ENCODE results near the gene MFF. TPM values are rescaled to one million over a fixed set of nuclear protein-coding genes. Genes with fewer than 3 reads are reported as not detected.

The MFF gene
- total and polyA plus RNA-seq, 2 of the 4 experiments (the other 2 are of a cell fraction) = 70.1 to 86.4 TPM

- no peak for ATAC-seq (ENCODE audit: low read depth)
- Histone ChIP-seq H3K4me3 (ENCODE audit: insufficient read depth, low read depth, low read length) (no peak overlapping the region), H3K4me1 (ENCODE audit: control insufficient read depth, insufficient read depth, low read length) (peaks cover 1% of the 10 kb centered on the region; the same call in 1 of the 2 replicates), H3K9ac (ENCODE audit: low read depth, low read length) (no peak overlapping the region), H3K23ac (ENCODE audit: low read depth, low read length) (no peak overlapping the region), H3K36me3 (ENCODE audit: control insufficient read depth, insufficient read depth, low read length) (no peaks in the 10 kb centered on the region), H3K9me3 (ENCODE audit: control insufficient read depth, insufficient read depth, low read length) (no peaks in the 10 kb centered on the region), H3K4ac (ENCODE audit: low read depth, low read length) (no peak overlapping the region), H3K27me3 (ENCODE audit: control insufficient read depth, insufficient read depth, low read length) (no peaks in the 10 kb centered on the region), H2BK120ac (ENCODE audit: low read depth, low read length) (no peak overlapping the region), H3K56ac (ENCODE audit: extremely low read depth, insufficient read depth, low read length) (no peak overlapping the region), H3K4me2 (ENCODE audit: low read depth, low read length) (no peak overlapping the region), H4K5ac (ENCODE audit: low read depth, low read length) (no peak overlapping the region), H3K14ac (replicated peaks; ENCODE audit: low read depth, low read length) (no peak overlapping the region), H4K91ac (ENCODE audit: insufficient read depth, low read depth, low read length) (no peak overlapping the region), H2BK15ac (ENCODE audit: low read depth, low read length) (no peak overlapping the region), H3K9me1 (ENCODE audit: insufficient read depth, low read length) (no peaks in the 10 kb centered on the region), H4K20me1 (ENCODE audit: insufficient read depth, low read length) (no peaks in the 10 kb centered on the region), H2BK5ac (ENCODE audit: low read depth, low read length, poor library complexity, severe bottlenecking) (no peak overlapping the region), H2BK20ac (ENCODE audit: low read depth, low read length) (no peak overlapping the region), H3K79me1 (ENCODE audit: low read depth in 1 of 2, low read length in 2 of 2) (no peaks in the 10 kb centered on the region), H2AK9ac (replicated peaks; ENCODE audit: low read depth, low read length, poor library complexity) (no peak overlapping the region), H3K27ac (ENCODE audit: insufficient read depth, low read length) (no peak overlapping the region), H3K18ac (ENCODE audit: low read depth, low read length) (no peak overlapping the region), H4K8ac (ENCODE audit: low read depth in 2 of 2, low read length in 2 of 2) (no peak overlapping the region), H2AFZ (replicated peaks; ENCODE audit: low read length, poor library complexity) (no peak overlapping the region), H2AK5ac (ENCODE audit: low read depth, low read length) (no peak overlapping the region)
- intact Hi-C loops (cut with micrococcal nuclease) = loop anchor here (10.0 kb wide), 2 partner anchors 268 to 1252 kb away; no protein-coding TSS in a partner anchor
- CTCF ChIA-PET = no interaction called here
- no peak for TF ChIP-seq SMC3 (IDR thresholded peaks at IDR 0.05; ENCODE audit: low read depth, low read length)
- TF ChIP-seq MAFK (IDR thresholded peaks at IDR 0.05; ENCODE audit: low read depth, low read length) = no peak
- TF ChIP-seq CEBPB (IDR thresholded peaks at IDR 0.05; ENCODE audit: low read depth, low read length) = no peak
- TF ChIP-seq ELK1 (IDR thresholded peaks at IDR 0.05; ENCODE audit: borderline replicate concordance, low read depth, low read length) = no peak
- TF ChIP-seq FOS (IDR thresholded peaks at IDR 0.05; ENCODE audit: low read depth, low read length) = no peak
- no peak for TF ChIP-seq RCOR1 (IDR thresholded peaks at IDR 0.05; ENCODE audit: insufficient replicate concordance, low read length)
- no peak for DNase-seq
- POLR2A ChIA-PET (ENCODE audit: unreplicated experiment) = no interaction called here
- in situ Hi-C loops (cut with MboI; ENCODE audit: low sequenced_read_pairs) = loop anchor here (10.0 kb wide), 1 partner anchor 472 kb away; the partner anchor contains the start of gene DAW1
- dilution Hi-C loops (cut with HindIII; ENCODE audit: low sequenced_read_pairs, unreplicated experiment) = no loop called here
- BruUV-seq (replicated peaks) = no TSS peak
These were observed 77.3 kb downstream of the MFF start for GRCh38 chr2:227402321-227402720.
